AG04449 (cell line): Measurements from ENCODE around the gene CACNA1A.

Source experiments
- CTCF ChIA-PET: fragments of 350-600 bp; formaldehyde crosslinking; extraction: SDS; loops from one replicate; lab custom pipeline; 2021; ENCODE audit warnings: antibody characterized with exemption; lab: Yijun Ruan, JAX
- POLR2A ChIA-PET: fragments of 400-600, 350-600 bp; formaldehyde crosslinking; extraction: SDS; loops from one replicate; lab custom pipeline; 2020; ENCODE audit warnings: antibody characterized with exemption, inconsistent platforms; lab: Yijun Ruan, JAX
- DNase-seq: peaks from one replicate; pipeline ENCODE4 v3.0.0-alpha.2; 2010; ENCODE audit warnings: low read depth, low spot score
- H3K4me3 ChIP-seq: 2 replicates; pipeline ENCODE4 v1.5.1; 2011; ENCODE audit warnings: low read depth, mild to moderate bottlenecking, control low read depth, low read length
- TF ChIP-seq, protein P1 (sequence below): IDR thresholded peaks from one replicate; pipeline ENCODE4 v1.5.1; 2011; ENCODE audit warnings: mild to moderate bottlenecking, moderate library complexity, low read length, control low read depth, inconsistent platforms; ENCODE audit not compliant: insufficient read depth; ENCODE audit errors: missing control alignments

CACNA1A gene

DNA sequence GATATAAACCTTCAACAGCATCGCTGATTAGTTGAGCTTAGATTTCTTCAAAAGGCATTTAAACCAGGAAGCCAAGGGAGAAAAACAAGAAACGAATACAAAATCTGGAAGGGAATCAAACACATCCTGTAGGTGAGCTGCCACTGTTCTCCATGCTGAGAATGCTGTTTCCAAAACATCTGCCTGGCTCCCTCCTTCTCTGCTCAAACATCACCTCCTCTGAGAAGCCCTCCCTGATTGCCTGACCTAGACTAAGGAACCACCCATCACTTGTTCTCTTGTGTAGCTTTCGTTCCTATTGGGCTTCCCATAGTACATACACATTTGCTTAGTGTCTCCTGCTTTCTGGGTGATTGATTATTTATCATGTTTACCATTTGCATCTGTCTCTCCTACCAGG lies 152.7 kb downstream of the CACNA1A start:
- no peak overlapping the region for H3K4me3 ChIP-seq
- ChIA-PET CTCF (interaction anchor here (0.8 to 0.9 kb wide), 2 partner anchors 14 to 22 kb away, joined by 3 read pairs; no protein-coding TSS in a partner anchor), POLR2A (no interaction called here)
- no peak for DNase-seq
- TF ChIP-seq, protein P1, sequence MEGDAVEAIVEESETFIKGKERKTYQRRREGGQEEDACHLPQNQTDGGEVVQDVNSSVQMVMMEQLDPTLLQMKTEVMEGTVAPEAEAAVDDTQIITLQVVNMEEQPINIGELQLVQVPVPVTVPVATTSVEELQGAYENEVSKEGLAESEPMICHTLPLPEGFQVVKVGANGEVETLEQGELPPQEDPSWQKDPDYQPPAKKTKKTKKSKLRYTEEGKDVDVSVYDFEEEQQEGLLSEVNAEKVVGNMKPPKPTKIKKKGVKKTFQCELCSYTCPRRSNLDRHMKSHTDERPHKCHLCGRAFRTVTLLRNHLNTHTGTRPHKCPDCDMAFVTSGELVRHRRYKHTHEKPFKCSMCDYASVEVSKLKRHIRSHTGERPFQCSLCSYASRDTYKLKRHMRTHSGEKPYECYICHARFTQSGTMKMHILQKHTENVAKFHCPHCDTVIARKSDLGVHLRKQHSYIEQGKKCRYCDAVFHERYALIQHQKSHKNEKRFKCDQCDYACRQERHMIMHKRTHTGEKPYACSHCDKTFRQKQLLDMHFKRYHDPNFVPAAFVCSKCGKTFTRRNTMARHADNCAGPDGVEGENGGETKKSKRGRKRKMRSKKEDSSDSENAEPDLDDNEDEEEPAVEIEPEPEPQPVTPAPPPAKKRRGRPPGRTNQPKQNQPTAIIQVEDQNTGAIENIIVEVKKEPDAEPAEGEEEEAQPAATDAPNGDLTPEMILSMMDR = no peak

DNA sequence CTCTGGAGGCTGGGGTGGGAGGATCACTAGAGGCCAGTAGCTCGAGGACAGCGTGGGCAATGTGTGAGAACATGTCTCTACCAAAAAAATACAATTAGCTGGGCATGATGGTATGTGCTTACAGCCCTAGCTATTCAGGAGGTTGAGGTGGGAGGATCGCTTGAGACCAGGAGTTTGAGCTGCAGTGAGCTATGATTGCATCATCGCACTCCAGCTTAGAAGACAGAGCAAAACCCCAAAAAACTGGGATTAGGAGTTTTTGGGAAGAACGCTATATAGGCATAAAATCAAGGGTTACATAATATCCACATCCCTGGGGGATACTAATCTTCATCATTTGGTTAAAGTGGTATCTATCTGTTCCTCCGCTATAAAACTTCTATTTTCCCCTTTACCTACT lies 155.5 kb downstream of the CACNA1A start:
- TF ChIP-seq, protein P1 = no peak
- ChIA-PET CTCF (interaction anchor here (0.8 to 1.5 kb wide), 2 partner anchors 11 to 14 kb away, joined by 3 read pairs; no protein-coding TSS in a partner anchor), POLR2A (no interaction called here)
- no peak for DNase-seq
- no peak overlapping the region for H3K4me3 ChIP-seq

DNA sequence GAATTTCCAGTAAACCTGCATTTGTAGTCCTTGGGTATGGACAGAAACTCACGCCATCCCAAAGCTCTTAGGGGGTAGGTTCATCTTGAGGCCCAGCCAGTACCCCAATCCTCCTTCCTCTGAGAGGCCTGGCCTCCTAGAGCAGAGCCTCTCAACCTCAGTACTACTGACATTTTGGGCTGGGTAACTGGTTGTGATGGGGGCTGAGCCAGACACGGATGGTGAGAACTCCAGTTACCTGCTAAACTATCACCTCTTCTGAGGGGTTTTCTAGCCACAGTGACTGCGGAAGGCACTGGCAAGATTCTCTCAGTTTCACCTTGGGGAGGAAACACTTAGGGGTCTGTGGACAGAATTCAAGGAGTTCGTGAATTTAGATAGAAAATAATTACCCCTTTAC lies 156.2 kb downstream of the CACNA1A start:
- no peak for DNase-seq
- POLR2A ChIA-PET = no interaction called here
- CTCF ChIA-PET = interaction anchor here (0.6 to 1.5 kb wide), 3 partner anchors 11 to 240 kb away, joined by 3 to 4 read pairs (median 4); no protein-coding TSS in a partner anchor
- H3K4me3 ChIP-seq = no peak overlapping the region
- TF ChIP-seq, protein P1 = no peak

DNA sequence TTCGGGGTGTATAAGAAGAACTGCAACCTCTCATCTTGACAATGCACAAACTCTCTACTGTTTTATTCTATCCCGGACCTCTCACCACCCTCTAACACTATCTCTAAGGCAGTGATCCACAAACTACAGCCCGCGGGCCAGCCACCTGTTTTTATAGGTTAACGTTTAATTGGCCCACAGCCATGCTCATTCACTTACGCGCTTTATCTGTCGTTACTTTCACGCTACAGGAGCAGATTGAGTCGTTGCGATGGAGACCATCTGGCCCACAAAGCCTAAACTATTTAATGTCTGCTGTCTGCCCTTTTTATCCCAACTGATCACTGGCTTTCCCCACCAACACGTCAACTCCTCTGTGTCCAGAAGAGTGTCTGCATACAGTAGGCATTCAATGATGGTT lies 158.9 kb downstream of the CACNA1A start:
- POLR2A ChIA-PET = no interaction called here
- no peak for DNase-seq
- TF ChIP-seq, protein P1 = no peak
- H3K4me3 ChIP-seq = no peak overlapping the region
- CTCF ChIA-PET = no interaction called here

DNA sequence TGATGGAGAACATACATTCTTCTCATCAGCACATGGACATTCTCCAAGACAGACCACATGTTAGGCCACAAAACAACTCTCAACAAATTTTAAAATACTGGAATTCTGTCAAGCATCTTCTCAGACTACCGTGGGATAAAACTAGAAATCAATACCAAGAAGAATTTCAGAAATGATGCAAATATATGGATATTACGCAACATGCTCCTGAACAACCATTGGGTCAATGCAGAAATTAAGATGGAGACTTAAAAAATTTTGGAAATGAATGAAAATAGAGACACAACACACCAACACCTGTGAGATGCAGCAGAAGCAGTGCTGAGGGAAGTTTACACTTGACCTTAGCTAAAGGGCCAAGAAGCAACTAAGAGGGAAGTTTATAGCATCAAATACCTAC lies 162.8 kb downstream of the CACNA1A start:
- no peak for DNase-seq
- no peak overlapping the region for H3K4me3 ChIP-seq
- ChIA-PET CTCF (no interaction called here), POLR2A (no interaction called here)
- TF ChIP-seq, protein P1 = no peak

DNA sequence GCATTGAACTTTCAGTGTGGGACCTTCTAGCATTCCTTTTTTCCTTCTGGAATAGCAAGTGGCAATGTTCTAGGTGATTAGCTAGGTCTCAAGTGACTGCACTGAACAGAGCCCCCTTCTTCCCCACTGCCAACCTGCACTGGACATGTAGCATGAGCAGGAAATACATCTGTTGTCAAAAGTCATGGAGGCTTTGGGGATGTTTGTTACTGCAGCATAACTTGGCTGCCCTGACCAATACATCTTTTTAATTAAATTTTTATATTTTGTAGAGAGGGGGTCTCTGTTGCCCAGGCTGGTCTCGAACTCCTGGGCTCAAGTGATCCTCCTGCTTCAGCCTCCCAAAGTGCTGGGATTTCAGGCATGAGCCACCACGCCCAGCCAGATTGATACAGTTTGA lies 163.6 kb downstream of the CACNA1A start:
- CTCF ChIA-PET = no interaction called here

More for the DNA sequence above, 163.6 kb downstream of the CACNA1A start:
- DNase-seq = no peak
- H3K4me3 ChIP-seq = no peak overlapping the region
- TF ChIP-seq, protein P1 = no peak
- POLR2A ChIA-PET = no interaction called here
